ENCODE results near the gene SH3PXD2A. TPM values are rescaled to one million over a fixed set of nuclear protein-coding genes. Genes with fewer than 3 reads are reported as not detected.

SH3PXD2A gene
- total and polyA plus RNA-seq, 2 of the 4 experiments (the other 2 are of a cell fraction) = 6.3 to 23.0 TPM

- ChIA-PET POLR2A (ENCODE audit: unreplicated experiment) (no interaction called here), CTCF (interaction anchor here (1.4 kb wide), 1 partner anchor 10 kb away, joined by 4 read pairs; no protein-coding TSS in a partner anchor)
- Histone ChIP-seq H3K4ac (ENCODE audit: low read depth, low read length) (no peak overlapping the region), H2BK120ac (ENCODE audit: low read depth, low read length) (no peak overlapping the region), H3K23ac (ENCODE audit: low read depth, low read length) (no peak overlapping the region), H2BK20ac (ENCODE audit: low read depth, low read length) (no peak overlapping the region), H3K4me3 (ENCODE audit: insufficient read depth, low read depth, low read length) (no peak overlapping the region), H3K4me1 (ENCODE audit: control insufficient read depth, insufficient read depth, low read length) (peaks cover 24% of the 10 kb centered on the region), H3K18ac (ENCODE audit: low read depth, low read length) (no peak overlapping the region), H2AK9ac (replicated peaks; ENCODE audit: low read depth, low read length, poor library complexity) (no peak overlapping the region), H2AFZ (replicated peaks; ENCODE audit: low read length, poor library complexity) (no peak overlapping the region), H2AK5ac (ENCODE audit: low read depth, low read length) (no peak overlapping the region), H2BK5ac (ENCODE audit: low read depth, low read length, poor library complexity, severe bottlenecking) (no peak overlapping the region), H3K56ac (ENCODE audit: extremely low read depth, insufficient read depth, low read length) (no peak overlapping the region), H4K8ac (ENCODE audit: low read depth in 2 of 2, low read length in 2 of 2) (no peak overlapping the region), H3K9me1 (ENCODE audit: insufficient read depth, low read length) (0 out of 2 replicates have a peak, but pooled peaks cover 5% of the 10 kb centered on the region), H4K5ac (ENCODE audit: low read depth, low read length) (no peak overlapping the region), H3K4me2 (ENCODE audit: low read depth, low read length) (no peak overlapping the region), H3K79me1 (ENCODE audit: low read depth in 1 of 2, low read length in 2 of 2) (peaks cover 11 to 27% of the 10 kb centered on the region in 2 experiments; a peak in 3 of 4 replicates), H4K91ac (ENCODE audit: insufficient read depth, low read depth, low read length) (no peak overlapping the region), H3K36me3 (ENCODE audit: control insufficient read depth, insufficient read depth, low read length) (no peaks in the 10 kb centered on the region), H4K20me1 (ENCODE audit: insufficient read depth, low read length) (no peaks in the 10 kb centered on the region; the same call in 1 of the 2 replicates), H3K9ac (ENCODE audit: low read depth, low read length) (no peak overlapping the region), H2BK15ac (ENCODE audit: low read depth, low read length) (no peak overlapping the region), H3K14ac (replicated peaks; ENCODE audit: low read depth, low read length) (no peak overlapping the region), H3K27me3 (ENCODE audit: control insufficient read depth, insufficient read depth, low read length) (no peaks in the 10 kb centered on the region), H3K9me3 (ENCODE audit: control insufficient read depth, insufficient read depth, low read length) (no peaks in the 10 kb centered on the region), H3K27ac (ENCODE audit: insufficient read depth, low read length) (no peak overlapping the region)
- no peak for ATAC-seq (ENCODE audit: low read depth)
- DNase-seq = no peak
- dilution Hi-C loops (cut with HindIII; ENCODE audit: low sequenced_read_pairs, unreplicated experiment) = no loop called here
- intact Hi-C loops (cut with micrococcal nuclease) = no loop called here
- TF ChIP-seq, protein P1, sequence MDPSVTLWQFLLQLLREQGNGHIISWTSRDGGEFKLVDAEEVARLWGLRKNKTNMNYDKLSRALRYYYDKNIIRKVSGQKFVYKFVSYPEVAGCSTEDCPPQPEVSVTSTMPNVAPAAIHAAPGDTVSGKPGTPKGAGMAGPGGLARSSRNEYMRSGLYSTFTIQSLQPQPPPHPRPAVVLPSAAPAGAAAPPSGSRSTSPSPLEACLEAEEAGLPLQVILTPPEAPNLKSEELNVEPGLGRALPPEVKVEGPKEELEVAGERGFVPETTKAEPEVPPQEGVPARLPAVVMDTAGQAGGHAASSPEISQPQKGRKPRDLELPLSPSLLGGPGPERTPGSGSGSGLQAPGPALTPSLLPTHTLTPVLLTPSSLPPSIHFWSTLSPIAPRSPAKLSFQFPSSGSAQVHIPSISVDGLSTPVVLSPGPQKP (IDR thresholded peaks at IDR 0.05; ENCODE audit: borderline replicate concordance, low read depth, low read length) = no peak
- TF ChIP-seq RFX5 (IDR thresholded peaks at IDR 0.05; ENCODE audit: low read depth, low read length) (no peak), CEBPB (IDR thresholded peaks at IDR 0.05; ENCODE audit: low read depth, low read length) (no peak), RAD21 (IDR thresholded peaks at IDR 0.05; ENCODE audit: low read length) (no peak), NFE2L2 (IDR thresholded peaks at IDR 0.05; ENCODE audit: low read depth, low read length) (no peak), RCOR1 (IDR thresholded peaks at IDR 0.05; ENCODE audit: insufficient replicate concordance, low read length) (no peak), POLR2A (IDR thresholded peaks at IDR 0.05; ENCODE audit: low read depth, low read length) (no peak), MAZ (IDR thresholded peaks at IDR 0.05; ENCODE audit: borderline replicate concordance, low read depth, low read length) (no peak), MXI1 (IDR thresholded peaks at IDR 0.05; ENCODE audit: borderline replicate concordance, low read depth, low read length) (no peak)
- in situ Hi-C loops (cut with MboI; ENCODE audit: low sequenced_read_pairs) = no loop called here
- BruUV-seq (replicated peaks) = no TSS peak
- no CpG with 5 or more reads among the region's 4 CpGs for WGBS, 2 experiments (ENCODE audit: extremely low coverage in 2 of 2, insufficient read length in 1 of 2)
These were observed 27.3 kb downstream of the SH3PXD2A start for GRCh38 chr10:103828107-103828506.
